Stimulated activated CD4-positive, alpha-beta T cell treated with anti-CD3 and anti-CD28 coated beads, Interleukin-15, amount 100 ng/mL, for 24 hours (primary cell): ENCODE results near the gene PDHX.

ENCODE experiments used
- DNase-seq: peaks from one replicate; pipeline ENCODE4 v3.0.0-alpha.2; 2020

Gene PDHX

GRCh38 chr11:34960277-34960676, 43.9 kb downstream of the PDHX start:
- DNase-seq = no peak

GRCh38 chr11:34962034-34962433, 45.6 kb downstream of the PDHX start:
- DNase-seq = no peak

- no peak for DNase-seq
Measured at GRCh38 chr11:34963351-34963750, 46.9 kb downstream of the PDHX start.

GRCh38 chr11:34964610-34965331, 48.4 kb downstream of the PDHX start:
- no peak for DNase-seq

GRCh38 chr11:34968862-34969261, 52.4 kb downstream of the PDHX start:
- DNase-seq = no peak

- DNase-seq = no peak
Measured at GRCh38 chr11:34970033-34970432, 53.6 kb downstream of the PDHX start.

- no peak for DNase-seq
Measured at GRCh38 chr11:34970480-34970879, 54.1 kb downstream of the PDHX start.

GRCh38 chr11:34971928-34972327, 55.5 kb downstream of the PDHX start:
- DNase-seq = no peak

GRCh38 chr11:34972366-34972765, 55.9 kb downstream of the PDHX start:
- DNase-seq = no peak

- DNase-seq = no peak
Measured at GRCh38 chr11:34972892-34973291, 56.5 kb downstream of the PDHX start.

- no peak for DNase-seq
Measured at GRCh38 chr11:34975482-34975881, 59.1 kb downstream of the PDHX start.

- no peak for DNase-seq
Measured at GRCh38 chr11:34976496-34977088, 60.2 kb downstream of the PDHX start.

- DNase-seq = no peak
Measured at GRCh38 chr11:34977089-34977912, 60.9 kb downstream of the PDHX start.

- no peak for DNase-seq
Measured at GRCh38 chr11:34978236-34979191, 62.1 kb downstream of the PDHX start.

- DNase-seq = no peak
Measured at GRCh38 chr11:34984514-34984913, 68.1 kb downstream of the PDHX start.

- no peak for DNase-seq
Measured at GRCh38 chr11:34986883-34987520, 70.6 kb downstream of the PDHX start.

- no peak for DNase-seq
Measured at GRCh38 chr11:34987617-34988016, 71.2 kb downstream of the PDHX start.

- DNase-seq = no peak
Measured at GRCh38 chr11:34988294-34989255, 72.2 kb downstream of the PDHX start.

- DNase-seq = no peak
Measured at GRCh38 chr11:34990916-34991315, 74.5 kb downstream of the PDHX start.

GRCh38 chr11:34994854-34995253, 78.4 kb downstream of the PDHX start:
- DNase-seq = no peak

- DNase-seq = no peak
Measured at GRCh38 chr11:34996958-34997357, 80.5 kb downstream of the PDHX start.
